Testis (tissue), 3 donors: ENCODE measurements around the gene TFDP2. TPM values are rescaled to one million over a fixed set of nuclear protein-coding genes. Genes with fewer than 3 reads are reported as not detected.
"Not testable (repeated sequence)": the region's sequence is repeated elsewhere in the genome, so short reads cannot be mapped to it uniquely, and the experiment has no call there.

Source experiments
- DNase-seq: peaks from one replicate; pipeline ENCODE4 v3.0.0-alpha.2; 2019
- H3K27ac ChIP-seq, 2 donors: fragments of 200-600 bp; sonication (generic); one replicate each; pipeline ENCODE4 v1.5.1; 2019
- H3K27me3 ChIP-seq: fragments of 200-600 bp; sonication (generic); one replicate; pipeline ENCODE4 v1.5.1; 2019
- H3K36me3 ChIP-seq: fragments of 200-600 bp; sonication (generic); one replicate; pipeline ENCODE4 v1.5.1; 2017; ENCODE audit warnings: low read depth; ENCODE audit errors: missing control alignments
- H3K4me1 ChIP-seq: fragments of 200-600 bp; sonication (generic); one replicate; pipeline ENCODE4 v1.5.1; 2019
- H3K4me3 ChIP-seq, 2 donors: fragments of 200-600 bp; sonication (generic); one replicate each; pipeline ENCODE4 v1.5.1; 2017 to 2019
- H3K9me3 ChIP-seq: fragments of 200-600 bp; sonication (generic); one replicate; pipeline ENCODE4 v1.5.1; 2017
- POLR2A ChIP-seq: fragments of 450-650 bp; IDR thresholded peaks from one replicate; pipeline ENCODE4 v1.6.1; 2017; ENCODE audit warnings: antibody characterized with exemption, mild to moderate bottlenecking, moderate library complexity
- WGBS, 2 donors: methylation state at CpG; one replicate each; pipeline ENCODE4 v1.1.5; 2018; 5-methylcytosine and 5-hydroxymethylcytosine counted together
- intact Hi-C: fragments of 100-400 bp; cut with DNase I; formaldehyde crosslinking; loops from one replicate; pipeline ENCODE4 v1.15.1; 2023; ENCODE audit warnings: low total_unique reads
- polyA plus RNA-seq: library from polyadenylated mRNA; stranded (reverse); fragments of 350-450 nt; fragmentation: Illumina TruSeq; extraction: RNeasy Lipid Tissue Mini Kit (QIAGEN cat#74804); gene quantifications from one replicate; pipeline ENCODE4 v1.2.3, GENCODE V29; 2014; ENCODE audit warnings: low read depth, low replicate concordance; ENCODE audit not compliant: insufficient read depth
- total RNA-seq, 2 donors: library from RNA; depleted of rRNA; stranded (reverse); fragments of >200 nt; gene quantifications; one replicate each; pipeline ENCODE4 v1.2.3, GENCODE V29; 2016
- TF ChIP-seq, protein P1 (sequence below), 3 experiments: fragments of 450-650 bp in 2 of 3; fragments of 200-600 bp in 1 of 3; sonication (generic) in 1 of 3; IDR thresholded peaks; one replicate each; pipeline ENCODE4 v1.5.1; 2016 to 2019; ENCODE audit warnings: antibody characterized with exemption in 3 of 3, mild to moderate bottlenecking in 2 of 3, moderate library complexity in 1 of 3

The TFDP2 gene
- total and polyA plus RNA-seq, 3 donors from 2014 or later: 110 to 168 (median 152) TPM

DNA sequence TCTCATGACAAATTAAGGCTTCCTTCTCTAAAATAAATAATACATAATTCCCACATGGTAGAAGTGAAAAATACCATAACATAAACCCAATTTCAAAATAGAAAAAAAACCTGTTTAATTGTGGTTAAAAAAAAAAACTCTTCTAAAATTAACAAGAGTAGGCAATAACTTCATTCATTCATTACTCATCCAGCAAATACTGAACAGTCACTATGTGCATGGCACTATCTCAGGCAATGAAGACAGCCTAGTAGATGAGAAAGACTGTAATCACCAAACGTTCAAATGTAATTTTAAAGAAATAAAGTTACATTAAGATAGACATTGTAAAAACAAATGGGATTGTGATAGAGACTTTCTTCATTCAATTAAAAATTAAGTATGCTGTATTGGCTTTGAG lies 43.4 kb downstream of the TFDP2 start:
- H3K9me3 ChIP-seq: no peaks in the 10 kb centered on the region
- no peak for DNase-seq
- no peak overlapping the region for H3K4me3 ChIP-seq
- 64 to 65% methylated on average over 1 of the region's 1 CpG for WGBS, 2 donors
- no peaks in the 10 kb centered on the region for H3K4me1 ChIP-seq
- no peaks in the 10 kb centered on the region for H3K27me3 ChIP-seq
- H3K27ac ChIP-seq: no peak overlapping the region
- no peak for TF ChIP-seq POLR2A
- TF ChIP-seq, protein P1, sequence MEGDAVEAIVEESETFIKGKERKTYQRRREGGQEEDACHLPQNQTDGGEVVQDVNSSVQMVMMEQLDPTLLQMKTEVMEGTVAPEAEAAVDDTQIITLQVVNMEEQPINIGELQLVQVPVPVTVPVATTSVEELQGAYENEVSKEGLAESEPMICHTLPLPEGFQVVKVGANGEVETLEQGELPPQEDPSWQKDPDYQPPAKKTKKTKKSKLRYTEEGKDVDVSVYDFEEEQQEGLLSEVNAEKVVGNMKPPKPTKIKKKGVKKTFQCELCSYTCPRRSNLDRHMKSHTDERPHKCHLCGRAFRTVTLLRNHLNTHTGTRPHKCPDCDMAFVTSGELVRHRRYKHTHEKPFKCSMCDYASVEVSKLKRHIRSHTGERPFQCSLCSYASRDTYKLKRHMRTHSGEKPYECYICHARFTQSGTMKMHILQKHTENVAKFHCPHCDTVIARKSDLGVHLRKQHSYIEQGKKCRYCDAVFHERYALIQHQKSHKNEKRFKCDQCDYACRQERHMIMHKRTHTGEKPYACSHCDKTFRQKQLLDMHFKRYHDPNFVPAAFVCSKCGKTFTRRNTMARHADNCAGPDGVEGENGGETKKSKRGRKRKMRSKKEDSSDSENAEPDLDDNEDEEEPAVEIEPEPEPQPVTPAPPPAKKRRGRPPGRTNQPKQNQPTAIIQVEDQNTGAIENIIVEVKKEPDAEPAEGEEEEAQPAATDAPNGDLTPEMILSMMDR (IDR thresholded peaks at IDR 0.05): no peak
- no peaks in the 10 kb centered on the region for H3K36me3 ChIP-seq
- intact Hi-C loops: no loop called here

DNA sequence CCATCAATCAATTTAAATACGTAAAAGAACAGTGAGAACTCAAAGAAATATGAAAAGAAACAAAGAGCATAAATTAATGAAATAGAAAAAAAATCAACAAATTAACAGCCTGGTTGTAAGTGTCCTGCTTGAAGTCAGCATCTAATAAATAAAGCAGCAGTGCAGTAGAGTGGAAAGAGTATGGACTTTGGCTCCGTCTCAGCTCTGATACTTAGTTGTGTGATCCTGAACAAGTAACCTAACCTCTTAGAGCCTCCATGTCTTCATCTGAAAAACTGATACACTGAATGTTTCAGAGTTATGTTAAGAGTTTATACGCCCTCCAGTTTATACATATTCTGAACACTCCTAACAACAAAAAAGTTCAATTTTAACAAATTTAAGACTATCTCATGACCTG lies 44.6 kb downstream of the TFDP2 start:
- Histone ChIP-seq H3K4me3 (no peak overlapping the region), H3K9me3 (no peaks in the 10 kb centered on the region), H3K36me3 (no peaks in the 10 kb centered on the region), H3K27ac (no peak overlapping the region), H3K27me3 (no peaks in the 10 kb centered on the region), H3K4me1 (no peaks in the 10 kb centered on the region)
- DNase-seq: no peak
- 64 to 70% methylated on average over 3 of the region's 3 CpGs for WGBS, 2 donors
- TF ChIP-seq, protein P1 (IDR thresholded peaks at IDR 0.05): no peak
- intact Hi-C loops: no loop called here

GRCh38 chr3:142098964-142099363 lies 50.4 kb downstream of the TFDP2 start:
- Histone ChIP-seq H3K27me3 (no peaks in the 10 kb centered on the region), H3K9me3 (no peaks in the 10 kb centered on the region), H3K27ac (no peak overlapping the region), H3K4me1 (no peaks in the 10 kb centered on the region), H3K4me3 (no peak overlapping the region), H3K36me3 (no peaks in the 10 kb centered on the region)
- intact Hi-C loops: no loop called here
- no peak for DNase-seq
- no peak for TF ChIP-seq POLR2A
- TF ChIP-seq, protein P1 (IDR thresholded peaks at IDR 0.05): no peak

GRCh38 chr3:142097099-142097843 lies 52.1 kb downstream of the TFDP2 start:
- Histone ChIP-seq H3K4me3 (no peak overlapping the region), H3K27me3 (no peaks in the 10 kb centered on the region), H3K9me3 (no peaks in the 10 kb centered on the region), H3K36me3 (no peaks in the 10 kb centered on the region), H3K4me1 (no peaks in the 10 kb centered on the region), H3K27ac (no peak overlapping the region)
- TF ChIP-seq POLR2A: no peak
- TF ChIP-seq, protein P1 (IDR thresholded peaks at IDR 0.05): no peak
- WGBS, 2 donors: 92 to 94% methylated on average over 4 of the region's 4 CpGs
- DNase-seq: no peak
- intact Hi-C loops: no loop called here

- 79 to 85% methylated on average over 2 of the region's 2 CpGs for WGBS, 2 donors
- H3K27ac ChIP-seq: no peak overlapping the region
Measured at GRCh38 chr3:142095841-142096240, 53.5 kb downstream of the TFDP2 start.

DNA sequence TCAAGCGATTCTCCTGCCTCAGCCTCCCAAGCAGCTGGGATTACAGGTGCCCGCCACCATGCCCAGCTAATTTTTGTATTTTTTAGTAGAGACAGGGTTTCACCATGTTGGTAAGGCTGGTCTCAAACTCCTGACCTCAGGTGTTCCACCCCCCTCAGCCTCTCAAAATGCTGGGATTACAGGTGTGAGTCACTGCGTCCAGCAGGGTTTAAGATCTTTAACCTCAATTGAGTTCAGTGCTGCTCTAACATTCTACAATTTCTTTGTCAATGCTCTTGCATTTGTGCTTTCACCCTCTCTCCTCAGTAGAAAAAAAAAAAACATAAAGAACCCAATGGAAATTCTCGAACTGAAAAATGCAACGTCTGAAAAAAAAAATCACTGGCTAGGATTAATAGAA lies 60.4 kb downstream of the TFDP2 start:
- H3K27ac ChIP-seq, DNase-seq, H3K36me3 ChIP-seq, H3K4me3 ChIP-seq, H3K4me1 ChIP-seq, H3K27me3 ChIP-seq, H3K9me3 ChIP-seq, intact Hi-C loops: not testable (repeated sequence)
- WGBS, 2 donors: 87 to 91% methylated on average over 5 of the region's 5 CpGs

More at GRCh38 chr3:142095841-142096240, 53.5 kb downstream of the TFDP2 start:
- no peaks in the 10 kb centered on the region for H3K36me3 ChIP-seq
- H3K4me1 ChIP-seq: no peaks in the 10 kb centered on the region
- no peaks in the 10 kb centered on the region for H3K27me3 ChIP-seq
- H3K9me3 ChIP-seq: no peaks in the 10 kb centered on the region
- H3K4me3 ChIP-seq: no peak overlapping the region
- intact Hi-C loops: no loop called here
- no peak for TF ChIP-seq POLR2A
- TF ChIP-seq, protein P1 (IDR thresholded peaks at IDR 0.05): no peak
- no peak for DNase-seq
